HG03196 (cell line): ENCODE results near the gene ITGB1.
"Not testable (repeated sequence)": the region's sequence is repeated elsewhere in the genome, so short reads cannot be mapped to it uniquely, and the experiment has no call there.

Experiments
- ATAC-seq: cut with Tn5 transposase; IDR thresholded peaks from one replicate; pipeline ENCODE4 v1.9.1; 2021; ENCODE audit not compliant: unreplicated experiment

The ITGB1 gene

DNA sequence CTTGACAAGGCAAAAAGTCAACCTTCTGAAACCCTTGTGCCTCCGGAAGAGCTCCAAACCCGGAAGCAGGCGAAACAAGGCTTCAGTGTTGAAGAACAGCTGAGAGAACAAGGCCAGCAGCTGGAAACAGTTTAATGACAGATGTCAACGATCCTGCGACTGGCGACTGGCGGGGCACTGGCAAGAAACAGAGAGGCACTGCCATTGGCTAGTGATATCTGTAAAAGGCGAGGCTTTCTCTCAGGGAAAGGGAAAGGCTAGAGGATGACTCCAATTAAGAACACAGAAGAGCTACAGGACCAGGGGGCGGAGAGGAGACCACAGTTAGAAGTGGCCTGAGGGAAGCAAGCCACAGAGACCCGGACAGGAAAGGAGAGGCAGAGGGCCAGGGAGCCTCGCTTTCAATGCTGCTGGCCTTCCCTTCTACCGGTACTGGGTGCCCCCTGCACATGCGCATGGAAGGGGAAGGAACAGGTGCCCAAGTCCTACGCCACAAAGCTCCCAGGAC lies 19.4 kb downstream of the ITGB1 start:
- ATAC-seq: no peak

DNA sequence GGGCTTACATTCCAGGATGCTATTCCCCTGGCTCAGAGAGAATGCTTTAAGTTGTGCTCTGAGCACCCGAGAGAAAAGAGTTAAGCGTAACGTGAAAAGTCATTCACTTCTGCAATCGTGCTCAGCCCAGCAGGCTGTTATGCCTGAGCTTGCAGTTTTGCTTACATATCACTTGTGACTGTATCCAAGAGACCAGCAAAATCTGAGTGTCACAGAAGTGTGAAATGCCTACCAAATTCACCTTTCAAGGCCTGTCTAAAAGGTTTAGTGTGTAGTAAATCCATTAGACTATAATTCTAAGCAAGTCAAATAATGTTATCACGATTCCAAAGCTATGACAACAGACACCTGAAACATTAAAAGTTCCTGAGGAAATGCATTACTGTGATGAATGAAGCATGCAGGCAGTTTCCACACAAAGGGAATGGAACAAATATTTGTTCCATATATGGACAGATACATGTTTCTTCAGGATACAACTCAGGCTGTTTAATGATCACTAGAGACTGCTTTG lies 20.1 kb downstream of the ITGB1 start:
- ATAC-seq: no peak

GRCh38 chr10:32932225-32932729 lies 25.8 kb downstream of the ITGB1 start:
- no peak for ATAC-seq

DNA sequence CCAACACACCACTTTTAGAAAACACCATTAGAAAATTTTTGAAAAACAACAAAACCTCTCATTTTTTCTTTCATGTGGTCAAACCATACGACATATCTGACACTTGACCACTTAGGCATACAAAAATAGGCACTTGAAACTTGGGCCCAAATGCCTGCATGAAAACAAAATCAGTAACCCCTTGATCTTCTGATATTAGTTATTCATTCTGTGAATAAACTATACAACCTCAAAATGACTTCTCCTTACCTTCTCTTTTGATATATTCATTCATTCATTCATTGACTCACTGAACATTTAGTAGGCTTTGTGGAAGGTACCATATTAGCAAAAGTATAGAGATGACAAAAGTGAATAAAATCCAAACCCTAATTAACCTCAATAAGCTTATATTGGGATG lies 26.4 kb downstream of the ITGB1 start:
- ATAC-seq: no peak

GRCh38 chr10:32930036-32930435 lies 28.0 kb downstream of the ITGB1 start:
- no peak for ATAC-seq

- no peak for ATAC-seq
Measured at GRCh38 chr10:32929634-32930033, 28.4 kb downstream of the ITGB1 start.

GRCh38 chr10:32927750-32928149 lies 30.3 kb downstream of the ITGB1 start:
- no peak for ATAC-seq

DNA sequence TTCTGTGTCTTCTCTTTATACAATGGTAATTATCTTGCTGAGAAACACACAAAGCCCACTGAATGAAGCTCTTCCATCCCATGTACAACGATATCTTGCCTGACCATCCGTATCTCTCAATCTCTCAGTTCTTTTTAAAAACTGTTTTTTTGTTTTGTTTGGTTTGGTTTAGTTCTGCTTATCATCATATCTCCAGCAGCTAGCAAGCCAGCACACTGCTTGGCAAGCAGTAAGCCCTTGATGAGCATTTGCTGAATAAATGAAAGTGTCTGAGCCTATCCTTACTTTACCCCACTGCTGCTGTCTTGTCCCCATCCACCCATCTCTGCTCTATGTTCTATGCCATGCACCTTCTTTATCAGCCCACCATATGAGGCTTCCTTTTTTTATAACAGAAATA lies 34.2 kb downstream of the ITGB1 start:
- ATAC-seq: no peak

- no peak for ATAC-seq
Measured at GRCh38 chr10:32923134-32923533, 34.9 kb downstream of the ITGB1 start.

DNA sequence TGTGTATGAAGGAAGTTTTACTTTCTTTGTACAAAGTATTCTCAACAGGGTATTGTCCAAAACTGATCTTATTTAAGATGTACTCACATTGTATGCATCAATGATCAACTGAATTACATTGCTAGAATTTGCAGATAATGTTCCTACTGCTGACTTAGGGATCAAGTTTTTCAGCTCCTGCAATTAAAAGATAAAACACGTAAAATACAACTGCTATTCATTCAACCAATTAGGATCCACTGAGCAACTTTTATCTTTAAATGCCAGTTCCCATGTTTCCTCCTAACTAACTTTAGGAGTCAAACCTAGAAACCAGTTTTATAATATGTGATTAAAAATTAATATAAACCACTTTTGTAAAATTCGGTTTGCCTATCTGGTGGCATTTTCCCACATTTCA lies 35.9 kb downstream of the ITGB1 start:
- no peak for ATAC-seq

DNA sequence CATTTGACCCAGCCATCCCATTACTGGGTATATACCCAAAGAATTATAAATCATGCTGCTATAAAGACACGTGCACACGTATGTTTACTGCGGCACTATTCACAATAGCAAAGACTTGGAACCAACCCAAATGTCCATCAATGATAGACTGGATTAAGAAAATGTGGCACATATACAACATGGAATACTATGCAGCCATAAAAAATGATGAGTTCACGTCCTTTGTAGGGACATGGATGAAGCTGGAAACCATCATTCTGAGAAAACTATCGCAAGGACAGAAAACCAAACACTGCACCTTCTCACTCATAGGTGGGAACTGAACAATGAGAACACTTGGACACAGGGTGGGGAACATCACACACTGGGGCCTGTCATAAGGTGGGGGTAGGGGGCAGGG lies 40.2 kb downstream of the ITGB1 start:
- ATAC-seq: not testable (repeated sequence)

- no peak for ATAC-seq
Measured at GRCh38 chr10:32911285-32912016, 46.6 kb downstream of the ITGB1 start.

GRCh38 chr10:32909970-32910369 lies 48.1 kb downstream of the ITGB1 start:
- not testable (repeated sequence) for ATAC-seq

GRCh38 chr10:32909456-32909855 lies 48.6 kb downstream of the ITGB1 start:
- no peak for ATAC-seq

DNA sequence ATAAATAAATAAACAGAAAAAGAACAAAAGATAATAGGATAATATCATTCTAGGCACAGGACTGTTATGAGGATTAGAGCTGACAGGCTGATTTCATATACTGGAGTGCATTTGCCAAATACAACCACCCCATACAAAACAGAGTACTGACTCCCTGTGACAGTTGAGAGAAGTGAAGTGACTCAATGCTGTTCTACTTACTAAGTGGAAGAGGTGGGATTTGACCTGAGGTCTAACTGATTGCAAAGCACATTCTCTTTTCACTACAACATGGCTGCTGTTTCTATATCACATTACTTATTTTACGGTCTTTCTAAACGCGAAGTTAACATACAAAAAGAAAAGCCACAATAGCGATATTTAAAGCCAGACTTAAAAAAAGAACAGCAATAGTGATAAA lies 51.4 kb downstream of the ITGB1 start:
- ATAC-seq: no peak

DNA sequence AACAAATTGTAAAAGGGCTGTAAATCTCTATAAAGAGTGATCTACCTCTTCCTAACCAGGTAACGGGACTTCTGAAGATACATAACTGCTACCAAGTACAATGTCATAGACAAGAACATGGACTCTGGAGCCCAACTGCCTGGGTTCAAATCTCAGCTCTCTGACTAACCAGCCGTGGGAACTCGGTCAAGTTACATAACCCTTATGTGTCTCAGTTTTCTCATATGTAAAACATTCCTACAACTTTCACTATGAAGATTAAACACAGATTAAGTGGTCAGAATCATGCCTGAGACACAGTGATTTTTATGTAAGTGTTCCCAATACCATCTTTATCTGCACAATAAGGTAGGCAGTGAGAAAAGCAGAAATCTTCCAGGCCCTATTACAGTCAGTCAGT lies 52.6 kb downstream of the ITGB1 start:
- no peak for ATAC-seq

- no peak for ATAC-seq
Measured at GRCh38 chr10:32901815-32902214, 56.2 kb downstream of the ITGB1 start.

- ATAC-seq: not testable (repeated sequence)
Measured at GRCh38 chr10:32895200-32895968, 62.6 kb downstream of the ITGB1 start.

- no peak for ATAC-seq
Measured at GRCh38 chr10:32893916-32894664, 63.9 kb downstream of the ITGB1 start.

DNA sequence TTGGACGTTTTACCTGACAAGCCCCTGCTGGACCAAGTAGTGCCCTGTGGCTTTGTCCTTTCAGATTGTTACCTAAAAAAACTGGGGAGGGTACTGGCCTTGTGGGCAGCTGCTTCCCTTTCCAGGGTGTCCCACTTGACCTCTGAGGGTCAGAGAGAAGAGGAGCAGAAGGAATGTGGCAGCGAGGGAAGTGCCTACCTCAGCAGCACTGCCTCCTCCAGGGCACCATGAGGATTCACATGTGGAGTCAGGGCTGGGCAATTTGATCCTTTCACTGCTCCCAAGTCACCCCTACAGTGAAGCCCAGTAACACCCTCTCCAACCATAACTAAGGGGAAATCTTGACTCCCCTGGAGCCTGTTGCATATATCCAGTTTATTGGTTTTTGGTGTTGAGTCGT lies 64.6 kb downstream of the ITGB1 start:
- ATAC-seq: no peak

GRCh38 chr10:32891261-32891660 lies 66.8 kb downstream of the ITGB1 start:
- no peak for ATAC-seq
